CD4-positive, alpha-beta T cell treated with Interleukin-17A for 4 hours (primary cell): ENCODE data around the gene RPL37A.

Experiments used
- DNase-seq: peaks from one replicate; pipeline ENCODE4 v3.0.0-alpha.2; 2020; ENCODE audit warnings: mixed read lengths

The RPL37A gene

GRCh38 chr2:216491793-216492596, 6.6 kb upstream of the RPL37A start:
- DNase-seq: no peak

GRCh38 chr2:216492597-216493333, 5.9 kb upstream of the RPL37A start:
- no peak for DNase-seq

GRCh38 chr2:216493334-216493685, 5.3 kb upstream of the RPL37A start:
- DNase-seq: no peak

GRCh38 chr2:216495656-216496055, 3.0 kb upstream of the RPL37A start:
- DNase-seq: no peak

GRCh38 chr2:216497382-216498069, 1.1 kb upstream of the RPL37A start:
- no peak for DNase-seq

- no peak for DNase-seq
Observed at GRCh38 chr2:216498070-216498378, 620 bp upstream of the RPL37A start.

GRCh38 chr2:216499641-216500218, 1.1 kb downstream of the RPL37A start:
- DNase-seq: no peak

GRCh38 chr2:216500572-216500971, 1.9 kb downstream of the RPL37A start:
- DNase-seq: no peak

- no peak for DNase-seq
Observed at GRCh38 chr2:216501854-216502253, 3.2 kb downstream of the RPL37A start.

- DNase-seq: no peak
Observed at GRCh38 chr2:216502381-216503158, 3.9 kb downstream of the RPL37A start.

GRCh38 chr2:216503159-216503629, 4.5 kb downstream of the RPL37A start:
- no peak for DNase-seq

- DNase-seq: no peak
Observed at GRCh38 chr2:216503697-216504375, 5.2 kb downstream of the RPL37A start.

- DNase-seq: no peak
Observed at GRCh38 chr2:216504376-216504762, 5.7 kb downstream of the RPL37A start.

- DNase-seq: no peak
Observed at GRCh38 chr2:216505133-216506106, 6.8 kb downstream of the RPL37A start.

- no peak for DNase-seq
Observed at GRCh38 chr2:216507220-216508160, 8.8 kb downstream of the RPL37A start.

GRCh38 chr2:216508229-216508628, 9.6 kb downstream of the RPL37A start:
- DNase-seq: no peak

- no peak for DNase-seq
Observed at GRCh38 chr2:216516730-216517350, 18.2 kb downstream of the RPL37A start.

- DNase-seq: no peak
Observed at GRCh38 chr2:216517447-216518225, 19.0 kb downstream of the RPL37A start.
